Smooth muscle cell (in vitro differentiated cells): Measurements from ENCODE around the gene KRT80. TPM values are rescaled to one million over a fixed set of nuclear protein-coding genes. Genes with fewer than 3 reads are reported as not detected.

Experiments
- DNase-seq: peaks from one replicate; lab custom pipeline; 2025; ENCODE audit not compliant: unreplicated experiment; lab: John Stamatoyannopoulos, UW
- H2AFZ ChIP-seq: fragments of 200-600 bp; sonication (generic); 2 replicates; pipeline ENCODE4 v1.6.0; 2016; ENCODE audit warnings: antibody characterized with exemption, low read depth, mild to moderate bottlenecking
- H3F3A ChIP-seq: fragments of 200-600 bp; sonication (generic); 2 replicates; pipeline ENCODE4 v1.6.0; 2017; ENCODE audit warnings: antibody characterized with exemption, low read depth
- H3K27ac ChIP-seq: fragments of 200-600 bp; sonication (generic); 2 replicates; pipeline ENCODE4 v1.5.1; 2016; ENCODE audit warnings: low read depth, mild to moderate bottlenecking
- H3K27me3 ChIP-seq: fragments of 200-600 bp; sonication (generic); 2 replicates; pipeline ENCODE4 v1.6.1; 2016; ENCODE audit warnings: low read depth, mild to moderate bottlenecking
- H3K36me3 ChIP-seq: fragments of 200-600 bp; sonication (generic); 2 replicates; pipeline ENCODE4 v1.5.1; 2016; ENCODE audit warnings: low read depth
- H3K4me1 ChIP-seq: fragments of 200-600 bp; sonication (generic); 2 replicates; pipeline ENCODE4 v1.5.1; 2016; ENCODE audit warnings: low read depth
- H3K4me2 ChIP-seq: fragments of 200-600 bp; sonication (generic); 2 replicates; pipeline ENCODE4 v1.6.0; 2016; ENCODE audit warnings: mild to moderate bottlenecking
- H3K4me3 ChIP-seq: fragments of 200-600 bp; sonication (generic); 2 replicates; pipeline ENCODE4 v1.5.1; 2016; ENCODE audit warnings: mild to moderate bottlenecking
- H3K79me2 ChIP-seq: fragments of 200-600 bp; sonication (generic); 2 replicates; pipeline ENCODE4 v1.6.0; 2016; ENCODE audit warnings: low read depth, mild to moderate bottlenecking
- H3K9ac ChIP-seq: fragments of 200-600 bp; sonication (generic); 2 replicates; pipeline ENCODE4 v1.6.0; 2016; ENCODE audit warnings: low read depth
- H3K9me3 ChIP-seq: fragments of 200-600 bp; sonication (generic); replicated peaks from 2 replicates; pipeline ENCODE4 v1.5.1; 2016; ENCODE audit warnings: low read depth
- H4K20me1 ChIP-seq: fragments of 200-600 bp; sonication (generic); 2 replicates; pipeline ENCODE4 v1.6.0; 2016; ENCODE audit warnings: low read depth
- WGBS: methylation state at CpG from one replicate; pipeline ENCODE4 v1.1.7; 2016; ENCODE audit warnings: low lambda C conversion rate; 5-methylcytosine and 5-hydroxymethylcytosine counted together
- polyA plus RNA-seq: library from polyadenylated mRNA; unstranded; fragments of >200 nt; fragmentation: Nextera tagmentation; extraction: Ambion mirVana; gene quantifications from 2 replicates; pipeline ENCODE4 v1.2.1, GENCODE V29; 2016
- total RNA-seq: library from RNA; depleted of rRNA; stranded (reverse); fragments of >200 nt; gene quantifications from 2 replicates; pipeline ENCODE4 v1.2.3, GENCODE V29; 2014
- TF ChIP-seq, protein P1 (sequence below): fragments of 200-600 bp; sonication (generic); IDR thresholded peaks from 2 replicates; pipeline ENCODE4 v1.5.1; 2017; ENCODE audit warnings: borderline replicate concordance, mild to moderate bottlenecking, antibody characterized with exemption; ENCODE audit not compliant: insufficient read depth, poor library complexity, severe bottlenecking

Gene KRT80
- total and polyA plus RNA-seq, 2 experiments from 2014 or later, result 5.1 to 11.7 TPM

DNA sequence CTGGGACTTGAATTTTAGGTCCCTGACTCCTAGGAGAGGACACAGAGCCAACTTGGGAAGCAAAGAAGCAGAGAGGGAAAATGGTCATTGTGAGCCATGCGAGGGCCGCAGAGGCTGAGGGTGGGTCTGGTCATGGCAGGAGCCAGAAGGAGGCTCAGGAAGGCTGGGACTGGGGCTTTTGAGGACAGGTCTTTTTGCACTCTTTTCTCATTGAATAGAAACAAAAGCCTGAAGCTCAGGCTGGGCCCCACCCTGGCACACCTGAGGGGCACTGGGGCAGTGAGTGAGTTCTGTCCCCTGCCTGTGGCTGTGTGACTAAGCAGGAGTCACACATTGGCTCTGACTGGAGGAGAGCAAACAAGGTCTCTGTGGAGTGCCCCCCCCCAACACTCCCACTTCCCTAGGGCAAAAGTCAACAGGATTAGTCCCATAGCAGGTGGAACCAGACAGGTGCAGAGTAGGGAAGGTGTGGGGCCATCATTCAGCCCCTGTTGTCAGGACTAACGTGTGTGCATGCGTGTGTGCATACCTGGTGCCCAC, 44.1 kb upstream of the KRT80 start:
- TF ChIP-seq, protein P1, sequence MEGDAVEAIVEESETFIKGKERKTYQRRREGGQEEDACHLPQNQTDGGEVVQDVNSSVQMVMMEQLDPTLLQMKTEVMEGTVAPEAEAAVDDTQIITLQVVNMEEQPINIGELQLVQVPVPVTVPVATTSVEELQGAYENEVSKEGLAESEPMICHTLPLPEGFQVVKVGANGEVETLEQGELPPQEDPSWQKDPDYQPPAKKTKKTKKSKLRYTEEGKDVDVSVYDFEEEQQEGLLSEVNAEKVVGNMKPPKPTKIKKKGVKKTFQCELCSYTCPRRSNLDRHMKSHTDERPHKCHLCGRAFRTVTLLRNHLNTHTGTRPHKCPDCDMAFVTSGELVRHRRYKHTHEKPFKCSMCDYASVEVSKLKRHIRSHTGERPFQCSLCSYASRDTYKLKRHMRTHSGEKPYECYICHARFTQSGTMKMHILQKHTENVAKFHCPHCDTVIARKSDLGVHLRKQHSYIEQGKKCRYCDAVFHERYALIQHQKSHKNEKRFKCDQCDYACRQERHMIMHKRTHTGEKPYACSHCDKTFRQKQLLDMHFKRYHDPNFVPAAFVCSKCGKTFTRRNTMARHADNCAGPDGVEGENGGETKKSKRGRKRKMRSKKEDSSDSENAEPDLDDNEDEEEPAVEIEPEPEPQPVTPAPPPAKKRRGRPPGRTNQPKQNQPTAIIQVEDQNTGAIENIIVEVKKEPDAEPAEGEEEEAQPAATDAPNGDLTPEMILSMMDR, result no peak
- Histone ChIP-seq H3K36me3 (no peaks in the 10 kb centered on the region), H3F3A (no peaks in the 10 kb centered on the region), H3K9me3 (no peaks in the 10 kb centered on the region), H3K4me1 (peaks cover 9% of the 10 kb centered on the region), H2AFZ (no peak overlapping the region), H3K79me2 (no peaks in the 10 kb centered on the region), H3K27me3 (peaks cover 49% of the 10 kb centered on the region), H3K4me2 (no peak overlapping the region), H3K9ac (no peak overlapping the region), H3K4me3 (no peak overlapping the region), H3K27ac (no peak overlapping the region), H4K20me1 (peaks cover 24% of the 10 kb centered on the region)
- no peak for DNase-seq
- 79% methylated on average over 4 of the region's 4 CpGs for WGBS

DNA sequence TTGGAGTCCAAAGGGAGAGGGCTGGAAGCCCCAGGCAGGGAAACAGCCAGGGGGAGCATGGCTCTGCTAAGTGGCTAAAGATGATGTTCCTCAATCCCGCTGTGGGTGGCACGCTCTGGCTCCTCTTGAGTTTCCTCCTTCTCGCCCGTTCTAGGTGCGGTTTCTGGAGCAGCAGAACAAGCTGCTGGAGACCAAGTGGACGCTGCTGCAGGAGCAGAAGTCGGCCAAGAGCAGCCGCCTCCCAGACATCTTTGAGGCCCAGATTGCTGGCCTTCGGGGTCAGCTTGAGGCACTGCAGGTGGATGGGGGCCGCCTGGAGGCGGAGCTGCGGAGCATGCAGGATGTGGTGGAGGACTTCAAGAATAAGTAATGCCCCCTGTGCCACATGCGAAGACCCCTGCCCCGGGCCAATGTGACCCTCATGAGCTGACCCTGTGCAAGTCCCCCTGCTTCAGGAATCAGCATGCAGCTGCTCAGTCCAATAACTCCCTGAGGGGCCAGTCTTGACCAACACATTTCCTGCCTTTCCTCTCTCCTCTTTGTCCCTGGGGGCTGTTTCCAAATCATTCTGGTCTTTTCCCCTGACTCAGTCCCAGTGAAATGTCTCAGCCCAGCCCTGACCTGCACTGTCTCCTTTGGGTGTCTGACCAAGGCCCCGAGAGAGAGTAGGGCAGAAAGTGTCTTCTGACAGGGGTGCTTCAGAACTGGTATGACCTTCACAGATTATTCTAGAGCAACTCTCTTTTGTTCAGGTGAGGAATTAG, 43.4 kb upstream of the KRT80 start:
- DNase-seq, result no peak
- Histone ChIP-seq H3K4me2 (peak overlapping the region; percentile 80), H2AFZ (no peak overlapping the region), H3K4me3 (no peak overlapping the region), H4K20me1 (peaks cover 24% of the 10 kb centered on the region), H3K9me3 (no peaks in the 10 kb centered on the region), H3K27ac (no peak overlapping the region), H3K4me1 (peaks cover 14% of the 10 kb centered on the region), H3F3A (no peaks in the 10 kb centered on the region), H3K27me3 (peaks cover 49% of the 10 kb centered on the region), H3K9ac (no peak overlapping the region), H3K79me2 (no peaks in the 10 kb centered on the region), H3K36me3 (no peaks in the 10 kb centered on the region)
- WGBS, result 94% methylated on average over 13 of the region's 15 CpGs
- TF ChIP-seq, protein P1, result no peak

DNA sequence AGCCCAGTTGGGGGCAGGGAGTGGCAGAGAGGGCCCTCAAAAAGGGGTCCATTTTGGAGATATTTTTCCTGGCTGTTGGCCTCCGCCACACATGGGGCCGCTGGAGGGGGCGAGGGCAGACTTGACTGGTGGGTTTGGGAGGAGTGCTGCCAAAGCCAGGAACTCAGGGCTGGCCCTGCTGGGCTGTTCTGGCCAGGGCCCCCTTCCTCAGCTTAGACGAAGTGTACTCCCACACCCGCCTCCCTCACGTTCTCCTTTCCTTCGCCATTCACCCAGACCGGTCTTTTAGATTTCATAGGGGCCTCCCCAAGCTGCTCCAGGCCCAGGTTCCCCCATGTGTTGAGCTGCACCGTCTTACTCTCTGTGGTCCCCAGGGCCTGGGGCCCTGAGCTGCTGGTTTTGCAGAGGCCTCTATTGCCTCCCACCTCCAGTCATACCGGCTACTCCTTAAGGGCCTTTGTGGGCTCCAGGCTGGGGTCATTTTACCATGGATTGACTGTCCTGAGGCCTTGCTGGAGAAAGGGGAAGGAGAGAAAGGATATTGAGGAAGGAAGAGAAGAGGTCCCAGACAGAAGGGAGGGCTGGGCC, 42.5 kb upstream of the KRT80 start:
- Histone ChIP-seq H3F3A (no peaks in the 10 kb centered on the region), H3K9me3 (no peaks in the 10 kb centered on the region), H3K27me3 (peaks cover 49% of the 10 kb centered on the region), H4K20me1 (peaks cover 24% of the 10 kb centered on the region), H3K9ac (no peak overlapping the region), H3K79me2 (no peaks in the 10 kb centered on the region), H3K27ac (no peak overlapping the region), H3K4me1 (peaks cover 14% of the 10 kb centered on the region), H3K4me2 (peak overlapping the region; percentile 80), H3K36me3 (no peaks in the 10 kb centered on the region), H2AFZ (no peak overlapping the region), H3K4me3 (peak overlapping the region; percentile 38)
- DNase-seq, result no peak
- WGBS, result 77% methylated on average over 10 of the region's 10 CpGs
- TF ChIP-seq, protein P1, result no peak
